Heart right ventricle (tissue), 16 donors: ENCODE measurements around the gene PAPOLG. TPM values are rescaled to one million over a fixed set of nuclear protein-coding genes. Genes with fewer than 3 reads are reported as not detected.

Source experiments
- ATAC-seq, 8 donors: fragments of 200-7000 bp; cut with Tn5 transposase; one replicate each; pipeline ENCODE4 v1.9.1; 2020; ENCODE audit warnings: mild to moderate bottlenecking in 8 of 8, moderate library complexity in 8 of 8, moderate number of reproducible peaks in 1 of 8
- DNase-seq, 2 donors: peaks; one replicate each; pipeline ENCODE4 v3.0.0-alpha.2; 2020
- H3K27ac ChIP-seq, 10 donors: fragments of 200-600 bp; sonication (generic) in 2 of 10; one replicate each; pipeline versions ENCODE4 v1.5.0 to v1.8.0; 2020 to 2022; ENCODE audit warnings: mild to moderate bottlenecking in 3 of 10
- H3K27me3 ChIP-seq, 7 donors: fragments of 200-600 bp; one replicate each; pipeline ENCODE4 v1.8.0; 2021 to 2022; ENCODE audit warnings: mild to moderate bottlenecking in 2 of 7
- H3K36me3 ChIP-seq, 9 donors: fragments of 200-600 bp; sonication (generic) in 1 of 9; one replicate each; pipeline versions ENCODE4 v1.5.0 to v1.8.0; 2020 to 2022; ENCODE audit warnings: mild to moderate bottlenecking in 2 of 9
- H3K4me1 ChIP-seq, 9 donors: fragments of 200-600 bp; sonication (generic) in 1 of 9; one replicate each; pipeline versions ENCODE4 v1.5.0 to v1.8.0; 2020 to 2022; ENCODE audit warnings: mild to moderate bottlenecking in 4 of 9
- H3K4me3 ChIP-seq, 10 donors: fragments of 200-600 bp; sonication (generic) in 2 of 10; one replicate each; pipeline versions ENCODE4 v1.5.0 to v1.8.0; 2020 to 2022; ENCODE audit warnings: mild to moderate bottlenecking in 7 of 10, moderate library complexity in 2 of 10
- H3K9me3 ChIP-seq, 11 donors: fragments of 200-600 bp in 10 of 11; sonication (generic) in 2 of 11; one replicate each; pipeline versions ENCODE4 v1.5.0 to v1.8.0; 2013 to 2022; ENCODE audit warnings: mild to moderate bottlenecking in 2 of 11, control low read depth in 1 of 11, moderate library complexity in 1 of 11
- WGBS, 2 donors: extraction: QIAGEN DNeasy Blood & Tissue Kit; methylation state at CpG; one replicate each; pipeline ENCODE4 v1.1.7; 2013; ENCODE audit warnings: inconsistent platforms in 1 of 2; 5-methylcytosine and 5-hydroxymethylcytosine counted together
- intact Hi-C, 10 donors: fragments of 100-400 bp; cut with DNase I; formaldehyde crosslinking; loops; one replicate each; pipeline versions ENCODE4 v1.11.1 to v1.14.2; 2022
- polyA plus RNA-seq, 2 donors: library from polyadenylated mRNA; stranded (reverse); fragments of 200-250 nt; gene quantifications; one replicate each; pipeline ENCODE4 v1.2.3, GENCODE V29; 2013
- total RNA-seq, 10 donors: library from RNA; stranded (reverse); fragmentation: NEBNext Ultra II Directional in 3 of 10; extraction: Animal tissue kit (Norgen Biotek cat#: 25700) in 3 of 10; gene quantifications; one replicate each; pipeline versions ENCODE4 v1.2.1 to v1.2.4, GENCODE V29; 2021 to 2023
- TF ChIP-seq, protein P1 (sequence below), 9 donors: fragments of 200-600 bp; sonication (generic) in 2 of 9; IDR thresholded peaks; one replicate each; pipeline versions ENCODE4 v1.5.0 to v1.8.0; 2021 to 2022; ENCODE audit warnings: antibody characterized with exemption in 9 of 9, mild to moderate bottlenecking in 5 of 9, moderate library complexity in 1 of 9
- donor health status: Arrhythmogenic right ventricular cardiomyopathy.
- donor health status: ischemic (EF 13 %, LVEDD 7.1; RV severe dilation, severe dysfunction).
- donor health status: healthy with polysubstance abuse.
- donor health status: DM: no; HTN: yes; CAD: no.
- donor health status: DM: no; HTN: no; CAD: no.
- donor health status: ischemic (EF 25% LVEDD 6.9; RV normal size, moderate dysfunction).
- donor health status: ischemic (EF 25% LVEDD 5.7; RV mildly dilated, moderate dysfunction).
- donor health status: healthy.
- donor health status: DM: yes; HTN: yes; CAD: no.
- donor health status: Ischemic cardiomyopathy.
- donor health status: ischemic (EF 35%, LVEDD 5.7; RV mildly dilated, moderate dysfunction).
- donor health status: nonischemic (EF 11% LVEDD 7.7; RV severe dilation, severe dysfunction).
- donor health status: DM: yes; HTN: yes; CAD: no.
- donor health status: PGD.
- donor health status: ischemic (EF 29% LVEDD 5.4; RV normal size, mild dysfunction).
- donor health status: nonischemic (EF 23%, LVEDD 6.1; RV moderate dilation, normal function).

The PAPOLG gene
- total and polyA plus RNA-seq, 12 donors, result 2.7 to 11.9 (median 8.4) TPM

DNA sequence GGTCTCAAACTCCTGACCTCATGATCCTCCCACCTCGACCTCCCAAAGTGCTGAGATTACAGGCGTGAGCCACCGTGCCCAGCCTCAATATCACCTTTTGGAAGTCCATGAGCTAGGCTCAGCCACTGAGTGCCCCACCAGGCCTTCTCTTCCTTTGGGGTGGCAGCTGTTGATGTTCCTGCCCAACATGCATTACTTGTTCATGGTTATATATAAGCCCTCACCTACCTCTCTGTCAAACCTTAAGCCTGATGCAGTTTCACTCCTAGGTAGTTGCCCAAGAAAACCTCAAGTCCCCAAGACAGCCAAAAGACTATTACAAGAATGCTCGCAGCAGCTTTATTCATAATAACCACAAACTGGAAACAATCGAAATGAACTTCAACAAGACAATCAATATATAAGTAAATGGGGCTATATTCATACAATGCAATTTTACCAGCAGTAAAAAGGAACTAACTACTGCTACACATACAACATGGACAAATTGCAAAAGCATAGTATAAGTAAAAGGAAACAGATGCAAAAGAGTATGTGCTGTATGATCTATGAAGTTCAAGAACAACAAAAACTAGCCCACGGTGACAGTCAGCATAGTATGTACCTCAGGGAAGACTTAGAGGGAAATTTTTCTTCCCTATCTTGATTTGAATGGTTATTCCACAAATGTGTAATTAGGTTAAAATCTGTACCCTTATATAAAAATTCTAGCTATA, 65.7 kb downstream of the PAPOLG start:
- no peak for ATAC-seq
- TF ChIP-seq, protein P1, sequence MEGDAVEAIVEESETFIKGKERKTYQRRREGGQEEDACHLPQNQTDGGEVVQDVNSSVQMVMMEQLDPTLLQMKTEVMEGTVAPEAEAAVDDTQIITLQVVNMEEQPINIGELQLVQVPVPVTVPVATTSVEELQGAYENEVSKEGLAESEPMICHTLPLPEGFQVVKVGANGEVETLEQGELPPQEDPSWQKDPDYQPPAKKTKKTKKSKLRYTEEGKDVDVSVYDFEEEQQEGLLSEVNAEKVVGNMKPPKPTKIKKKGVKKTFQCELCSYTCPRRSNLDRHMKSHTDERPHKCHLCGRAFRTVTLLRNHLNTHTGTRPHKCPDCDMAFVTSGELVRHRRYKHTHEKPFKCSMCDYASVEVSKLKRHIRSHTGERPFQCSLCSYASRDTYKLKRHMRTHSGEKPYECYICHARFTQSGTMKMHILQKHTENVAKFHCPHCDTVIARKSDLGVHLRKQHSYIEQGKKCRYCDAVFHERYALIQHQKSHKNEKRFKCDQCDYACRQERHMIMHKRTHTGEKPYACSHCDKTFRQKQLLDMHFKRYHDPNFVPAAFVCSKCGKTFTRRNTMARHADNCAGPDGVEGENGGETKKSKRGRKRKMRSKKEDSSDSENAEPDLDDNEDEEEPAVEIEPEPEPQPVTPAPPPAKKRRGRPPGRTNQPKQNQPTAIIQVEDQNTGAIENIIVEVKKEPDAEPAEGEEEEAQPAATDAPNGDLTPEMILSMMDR (IDR thresholded peaks at IDR 0.05), result no peak
- Histone ChIP-seq H3K9me3 (no peaks in the 10 kb centered on the region), H3K4me1 (peaks cover 0 to 13% (median 0%) of the 10 kb centered on the region in 9 donors), H3K27me3 (no peaks in the 10 kb centered on the region), H3K36me3 (no peaks in the 10 kb centered on the region), H3K27ac (peak overlapping the region in 1 of 10 donors; percentile 6), H3K4me3 (no peak overlapping the region)
- intact Hi-C loops, result no loop called here
- 86 to 87% methylated on average over 6 of the region's 6 CpGs for WGBS, 2 donors
- DNase-seq, result no peak

DNA sequence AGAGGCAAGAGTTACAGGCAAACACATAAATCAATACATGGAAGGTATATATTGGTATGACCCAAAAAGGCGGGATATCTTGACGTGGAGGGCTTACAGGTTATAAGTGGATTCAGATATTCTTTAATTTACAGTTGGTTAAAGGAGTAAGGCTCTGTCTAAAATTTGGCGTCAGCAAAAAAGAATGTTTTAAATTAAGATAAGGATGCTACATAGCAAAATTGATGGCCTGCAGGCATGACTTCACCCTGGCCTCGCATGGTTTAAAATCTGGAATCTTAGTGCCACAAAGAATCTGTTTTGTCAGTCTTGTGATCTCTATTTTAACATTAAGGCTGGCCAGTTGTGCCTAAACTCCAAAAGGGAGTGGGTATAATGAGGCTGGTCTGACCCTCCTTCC, 66.9 kb downstream of the PAPOLG start:
- no peaks in the 10 kb centered on the region for H3K36me3 ChIP-seq
- intact Hi-C loops, result no loop called here
- WGBS, 2 donors, result 77 to 83% methylated on average over 4 of the region's 4 CpGs

GRCh38 chr2:60823694-60824305, 67.7 kb downstream of the PAPOLG start:
- H3K27me3 ChIP-seq, result no peaks in the 10 kb centered on the region
- peaks cover 0 to 6% (median 0%) of the 10 kb centered on the region in 9 donors for H3K4me1 ChIP-seq
- ATAC-seq (no peak), DNase-seq (no peak)
- H3K4me3 ChIP-seq, result no peak overlapping the region
- intact Hi-C loops, result no loop called here
- no peaks in the 10 kb centered on the region for H3K9me3 ChIP-seq
- TF ChIP-seq, protein P1 (IDR thresholded peaks at IDR 0.05), result no peak
- WGBS, 2 donors, result 87 to 88% methylated on average over 10 of the region's 10 CpGs
- no peak overlapping the region for H3K27ac ChIP-seq
- H3K36me3 ChIP-seq, result no peaks in the 10 kb centered on the region

More for the DNA sequence above, 66.9 kb downstream of the PAPOLG start:
- no peaks in the 10 kb centered on the region for H3K27me3 ChIP-seq
- DNase-seq, result no peak
- no peak for ATAC-seq
- H3K9me3 ChIP-seq, result no peaks in the 10 kb centered on the region
- peaks cover 0 to 13% (median 0%) of the 10 kb centered on the region in 9 donors for H3K4me1 ChIP-seq
- H3K4me3 ChIP-seq, result no peak overlapping the region
- TF ChIP-seq, protein P1 (IDR thresholded peaks at IDR 0.05), result no peak
- no peak overlapping the region for H3K27ac ChIP-seq

- intact Hi-C loops, result no loop called here
- Histone ChIP-seq H3K36me3 (no peaks in the 10 kb centered on the region), H3K27me3 (peaks cover 0 to under 1% (median 0%) of the 10 kb centered on the region in 7 donors), H3K4me1 (no peaks in the 10 kb centered on the region), H3K9me3 (no peaks in the 10 kb centered on the region), H3K4me3 (no peak overlapping the region), H3K27ac (no peak overlapping the region)
- TF ChIP-seq, protein P1 (IDR thresholded peaks at IDR 0.05), result no peak
- ATAC-seq, result no peak
- 53 to 55% methylated on average over 2 of the region's 2 CpGs for WGBS, 2 donors
- no peak for DNase-seq
Measured at GRCh38 chr2:60825666-60826065, 69.6 kb downstream of the PAPOLG start.
